ENCODE measurements around the gene DTNBP1.

DTNBP1 gene

DNA sequence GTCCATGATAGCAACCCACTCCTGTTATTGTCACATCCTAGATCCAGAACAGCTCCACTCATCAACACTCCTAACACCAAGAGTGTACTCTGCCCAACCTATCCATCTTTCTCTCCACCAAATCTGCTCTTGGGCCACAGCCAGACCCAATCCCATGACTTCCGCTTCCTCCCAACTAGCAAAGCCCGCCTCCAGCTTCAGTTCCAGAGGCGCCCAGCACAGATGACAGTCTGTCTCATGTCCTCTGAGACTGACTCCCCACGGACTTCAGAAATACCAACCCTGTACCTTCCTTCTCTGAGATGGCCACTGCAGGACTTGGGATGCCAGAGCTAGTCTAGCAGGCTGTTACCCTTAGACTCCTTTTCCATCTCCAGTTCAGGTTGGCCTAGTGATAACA, 48.6 kb downstream of the DTNBP1 start:
- H3K36me3 ChIP-seq (replicated peaks; ENCODE audit: insufficient read depth, low read length) = peaks cover 9% of the 10 kb centered on the region; the same call in 1 of the 2 replicates

GRCh38 chr6:15608396-15608795, 54.4 kb downstream of the DTNBP1 start:
- H3K27me3 ChIP-seq (replicated peaks; ENCODE audit: insufficient read depth, low read length) = no peaks in the 10 kb centered on the region
- no peaks in the 10 kb centered on the region for H3K9me2 ChIP-seq (replicated peaks; ENCODE audit: insufficient read depth, low read length)
- no peak overlapping the region for H3K9ac ChIP-seq (ENCODE audit: low read length)
- no peaks in the 10 kb centered on the region for H3K36me3 ChIP-seq (replicated peaks; ENCODE audit: insufficient read depth, low read length)
- DNase-seq = no peak
- no peak overlapping the region for H3K4me3 ChIP-seq (ENCODE audit: low read length)
- H2AFZ ChIP-seq (ENCODE audit: low read length) = no peak overlapping the region
- no peaks in the 10 kb centered on the region for H3K9me3 ChIP-seq (replicated peaks; ENCODE audit: insufficient read depth, low read length)
- no peaks in the 10 kb centered on the region for H3K79me2 ChIP-seq (ENCODE audit: low read length)
- no peaks in the 10 kb centered on the region for H3F3A ChIP-seq (ENCODE audit: insufficient read depth, low read length)
- no peaks in the 10 kb centered on the region for H3K4me1 ChIP-seq (ENCODE audit: low read length)
- H4K20me1 ChIP-seq (ENCODE audit: insufficient read depth, low read length) = no peaks in the 10 kb centered on the region
- TF ChIP-seq, protein P1, sequence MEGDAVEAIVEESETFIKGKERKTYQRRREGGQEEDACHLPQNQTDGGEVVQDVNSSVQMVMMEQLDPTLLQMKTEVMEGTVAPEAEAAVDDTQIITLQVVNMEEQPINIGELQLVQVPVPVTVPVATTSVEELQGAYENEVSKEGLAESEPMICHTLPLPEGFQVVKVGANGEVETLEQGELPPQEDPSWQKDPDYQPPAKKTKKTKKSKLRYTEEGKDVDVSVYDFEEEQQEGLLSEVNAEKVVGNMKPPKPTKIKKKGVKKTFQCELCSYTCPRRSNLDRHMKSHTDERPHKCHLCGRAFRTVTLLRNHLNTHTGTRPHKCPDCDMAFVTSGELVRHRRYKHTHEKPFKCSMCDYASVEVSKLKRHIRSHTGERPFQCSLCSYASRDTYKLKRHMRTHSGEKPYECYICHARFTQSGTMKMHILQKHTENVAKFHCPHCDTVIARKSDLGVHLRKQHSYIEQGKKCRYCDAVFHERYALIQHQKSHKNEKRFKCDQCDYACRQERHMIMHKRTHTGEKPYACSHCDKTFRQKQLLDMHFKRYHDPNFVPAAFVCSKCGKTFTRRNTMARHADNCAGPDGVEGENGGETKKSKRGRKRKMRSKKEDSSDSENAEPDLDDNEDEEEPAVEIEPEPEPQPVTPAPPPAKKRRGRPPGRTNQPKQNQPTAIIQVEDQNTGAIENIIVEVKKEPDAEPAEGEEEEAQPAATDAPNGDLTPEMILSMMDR (IDR thresholded peaks at IDR 0.05; ENCODE audit: low read length) = no peak
- TF ChIP-seq EZH2phosphoT487 (IDR thresholded peaks at IDR 0.05; ENCODE audit: low read length) = no peak
- H3K27ac ChIP-seq (ENCODE audit: low read length) = no peak overlapping the region
- H3K4me2 ChIP-seq (ENCODE audit: low read depth, low read length) = no peak overlapping the region

More for the DNA sequence above, 48.6 kb downstream of the DTNBP1 start:
- H3K27ac ChIP-seq (ENCODE audit: low read length) = no peak overlapping the region
- H4K20me1 ChIP-seq (ENCODE audit: insufficient read depth, low read length) = no peaks in the 10 kb centered on the region; the same call in 1 of the 2 replicates
- H3K4me2 ChIP-seq (ENCODE audit: low read depth, low read length) = no peak overlapping the region
- H3K27me3 ChIP-seq (replicated peaks; ENCODE audit: insufficient read depth, low read length) = no peaks in the 10 kb centered on the region
- peaks cover 40% of the 10 kb centered on the region for H3K79me2 ChIP-seq (ENCODE audit: low read length)
- peaks cover 6% of the 10 kb centered on the region; the same call in 1 of the 2 replicates for H3K4me1 ChIP-seq (ENCODE audit: low read length)
- no peak overlapping the region for H3K9ac ChIP-seq (ENCODE audit: low read length)
- H3F3A ChIP-seq (ENCODE audit: insufficient read depth, low read length) = no peaks in the 10 kb centered on the region
- H3K9me3 ChIP-seq (replicated peaks; ENCODE audit: insufficient read depth, low read length) = no peaks in the 10 kb centered on the region
- DNase-seq = no peak
- no peak overlapping the region for H3K4me3 ChIP-seq (ENCODE audit: low read length)
- H3K9me2 ChIP-seq (replicated peaks; ENCODE audit: insufficient read depth, low read length) = no peaks in the 10 kb centered on the region
- TF ChIP-seq, protein P1 (IDR thresholded peaks at IDR 0.05; ENCODE audit: low read length) = no peak
- TF ChIP-seq EZH2phosphoT487 (IDR thresholded peaks at IDR 0.05; ENCODE audit: low read length) (no peak), EZH2 (optimal IDR thresholded peaks at IDR 0.05; ENCODE audit: low read depth, low read length) (no peak)
- H2AFZ ChIP-seq (ENCODE audit: low read length) = no peak overlapping the region

- Histone ChIP-seq H3K9me2 (replicated peaks; ENCODE audit: insufficient read depth, low read length) (no peaks in the 10 kb centered on the region), H3K4me2 (ENCODE audit: low read depth, low read length) (no peak overlapping the region), H2AFZ (ENCODE audit: low read length) (no peak overlapping the region), H3K79me2 (ENCODE audit: low read length) (no peaks in the 10 kb centered on the region), H3F3A (ENCODE audit: insufficient read depth, low read length) (no peaks in the 10 kb centered on the region), H3K9me3 (replicated peaks; ENCODE audit: insufficient read depth, low read length) (no peaks in the 10 kb centered on the region), H3K4me3 (ENCODE audit: low read length) (no peak overlapping the region), H3K36me3 (replicated peaks; ENCODE audit: insufficient read depth, low read length) (no peaks in the 10 kb centered on the region), H3K4me1 (ENCODE audit: low read length) (peaks cover 3% of the 10 kb centered on the region; the same call in 1 of the 2 replicates), H3K9ac (ENCODE audit: low read length) (no peak overlapping the region), H4K20me1 (ENCODE audit: insufficient read depth, low read length) (no peaks in the 10 kb centered on the region), H3K27ac (ENCODE audit: low read length) (no peak overlapping the region), H3K27me3 (replicated peaks; ENCODE audit: insufficient read depth, low read length) (no peaks in the 10 kb centered on the region)
- TF ChIP-seq EZH2 (optimal IDR thresholded peaks at IDR 0.05; ENCODE audit: low read depth, low read length) = no peak
- TF ChIP-seq, protein P1 (IDR thresholded peaks at IDR 0.05; ENCODE audit: low read length) = no peak
- no peak for TF ChIP-seq EZH2phosphoT487 (IDR thresholded peaks at IDR 0.05; ENCODE audit: low read length)
- DNase-seq = no peak
Measured at GRCh38 chr6:15607603-15608002, 55.2 kb downstream of the DTNBP1 start.
